Stimulated activated CD4-positive, alpha-beta T cell treated with anti-CD3 and anti-CD28 coated beads, TNF-alpha, amount 100 ng/mL, for 4 hours (primary cell): Measurements from ENCODE around the gene GRIN2C.

ENCODE experiments used
- DNase-seq, 3 experiments: peaks; one replicate each; pipeline ENCODE4 v3.0.0-alpha.2; 2020; ENCODE audit warnings: low read depth in 3 of 3

Gene GRIN2C

GRCh38 chr17:74822335-74822938 lies 37.2 kb downstream of the GRIN2C start:
- no peak for DNase-seq

- DNase-seq, result no peak
These were observed 37.9 kb downstream of the GRIN2C start for GRCh38 chr17:74821655-74822334.

GRCh38 chr17:74819801-74820436 lies 39.8 kb downstream of the GRIN2C start:
- DNase-seq, result no peak

GRCh38 chr17:74818291-74818938 lies 41.3 kb downstream of the GRIN2C start:
- no peak for DNase-seq

GRCh38 chr17:74816905-74817620 lies 42.6 kb downstream of the GRIN2C start:
- no peak for DNase-seq

- DNase-seq, result no peak
These were observed 43.9 kb downstream of the GRIN2C start for GRCh38 chr17:74815550-74816370.

- no peak for DNase-seq
These were observed 44.6 kb downstream of the GRIN2C start for GRCh38 chr17:74815067-74815466.

- no peak for DNase-seq
These were observed 45.2 kb downstream of the GRIN2C start for GRCh38 chr17:74814453-74814852.

- no peak for DNase-seq
These were observed 47.3 kb downstream of the GRIN2C start for GRCh38 chr17:74812109-74813009.

GRCh38 chr17:74810699-74811485 lies 48.8 kb downstream of the GRIN2C start:
- DNase-seq, result no peak

GRCh38 chr17:74808714-74809430 lies 50.8 kb downstream of the GRIN2C start:
- no peak for DNase-seq

GRCh38 chr17:74807925-74808324 lies 51.8 kb downstream of the GRIN2C start:
- DNase-seq, result no peak

GRCh38 chr17:74807441-74807840 lies 52.2 kb downstream of the GRIN2C start:
- DNase-seq, result no peak

- no peak for DNase-seq
These were observed 53.4 kb downstream of the GRIN2C start for GRCh38 chr17:74806334-74806733.

GRCh38 chr17:74805591-74805991 lies 54.1 kb downstream of the GRIN2C start:
- no peak for DNase-seq

- no peak for DNase-seq
These were observed 55.0 kb downstream of the GRIN2C start for GRCh38 chr17:74804683-74805082.

- no peak for DNase-seq
These were observed 55.7 kb downstream of the GRIN2C start for GRCh38 chr17:74803971-74804370.

- no peak for DNase-seq
These were observed 56.2 kb downstream of the GRIN2C start for GRCh38 chr17:74803388-74803930.
